Measurements from ENCODE around the gene CPED1.
A peak's percentile ranks its signal among the peaks of the same experiment; 100 is the strongest.
"Not testable (repeated sequence)": the region's sequence is repeated elsewhere in the genome, so short reads cannot be mapped to it uniquely, and the experiment has no call there.

Gene CPED1

DNA sequence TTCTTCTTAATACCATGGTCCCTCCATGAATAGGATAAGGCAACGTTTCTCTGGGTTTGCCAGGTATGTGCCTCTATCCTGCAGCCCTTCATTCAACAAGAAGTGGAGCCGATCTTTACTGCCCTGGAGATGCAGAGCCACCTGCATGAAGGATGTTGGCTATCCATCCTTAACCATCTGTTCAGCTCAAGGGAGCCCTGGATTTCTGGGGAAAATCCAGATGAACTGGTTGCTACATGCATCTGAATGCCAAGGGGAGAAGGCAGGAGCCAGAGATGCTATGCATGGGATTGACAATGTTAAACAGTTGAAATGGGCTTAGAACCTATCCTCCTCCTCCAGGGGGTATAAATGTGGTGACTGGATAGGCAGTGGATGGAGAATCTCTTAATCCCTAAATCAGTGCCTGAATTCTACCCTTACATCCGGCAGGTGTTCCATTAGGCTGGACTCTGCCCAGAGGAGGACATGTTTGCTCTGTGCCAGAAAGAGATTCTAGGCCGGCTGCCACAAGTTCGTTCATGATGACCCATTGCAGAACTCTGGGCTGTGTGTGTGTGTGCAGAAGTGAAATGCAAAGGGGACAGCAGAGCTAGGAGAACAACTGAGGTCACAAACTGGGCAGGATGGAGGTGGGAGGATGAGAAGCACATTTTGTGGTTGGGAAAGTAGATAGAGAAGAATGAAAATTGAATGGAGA lies 15.6 kb downstream of the CPED1 start:
- H3K23ac ChIP-seq (ENCODE audit: low read depth, low read length, poor library complexity) = no peak overlapping the region

DNA sequence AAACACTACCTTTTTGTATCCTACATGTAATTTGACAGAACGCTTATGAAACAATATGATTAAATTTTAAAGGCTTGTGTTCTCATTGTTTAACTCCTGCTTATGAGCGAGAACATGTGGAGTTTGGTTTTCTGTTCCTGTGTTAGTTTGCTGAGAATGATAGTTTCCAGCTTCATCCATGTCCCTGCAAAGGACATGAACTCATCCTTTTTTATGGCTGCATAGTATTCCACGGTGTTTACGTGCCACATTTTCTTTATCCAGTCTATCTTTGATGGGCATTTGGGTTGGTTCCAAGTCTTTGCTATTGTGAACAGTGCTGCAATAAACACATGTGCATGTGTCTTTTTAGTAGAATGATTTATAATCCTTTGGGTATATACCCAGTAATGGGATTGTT lies 16.5 kb downstream of the CPED1 start:
- DNase-seq (ENCODE audit: low spot score); H2BK12ac ChIP-seq (ENCODE audit: low read length); H2BK120ac ChIP-seq (ENCODE audit: low read depth, low read length); H3K27me3 ChIP-seq (ENCODE audit: control insufficient read depth in 3 of 3, insufficient read depth in 3 of 3, low read depth in 1 of 3, low read length in 3 of 3); H3K23ac ChIP-seq (ENCODE audit: low read depth, low read length, poor library complexity); H3K9ac ChIP-seq (ENCODE audit: low read depth, low read length, poor library complexity); H3K27ac ChIP-seq (replicated peaks; ENCODE audit: low read length); H3K18ac ChIP-seq (ENCODE audit: low read length); H2BK15ac ChIP-seq (ENCODE audit: low read length); H2AK5ac ChIP-seq (ENCODE audit: low read depth, low read length); H3K4ac ChIP-seq (ENCODE audit: low read length); H2BK5ac ChIP-seq (ENCODE audit: low read length); H3K4me1 ChIP-seq (ENCODE audit: control insufficient read depth in 2 of 2, insufficient read depth in 1 of 2, low read depth in 1 of 2, low read length in 2 of 2); H2AFZ ChIP-seq (ENCODE audit: low read length); H4K91ac ChIP-seq (ENCODE audit: low read depth, low read length, poor library complexity); H3K4me3 ChIP-seq (ENCODE audit: low read length in 2 of 2); H3K79me1 ChIP-seq (ENCODE audit: low read depth, low read length); H3K36me3 ChIP-seq (replicated peaks in 1 of 2; ENCODE audit: control insufficient read depth in 2 of 2, insufficient read depth in 2 of 2, low read length in 2 of 2); H3K4me2 ChIP-seq (ENCODE audit: insufficient read depth, low read length, poor library complexity, severe bottlenecking); H3K14ac ChIP-seq (ENCODE audit: low read length); H4K8ac ChIP-seq (ENCODE audit: low read depth, low read length); H3K9me3 ChIP-seq (replicated peaks in 1 of 2; ENCODE audit: control insufficient read depth in 2 of 2, insufficient read depth in 1 of 2, low read depth in 1 of 2, low read length in 2 of 2): not testable (repeated sequence)
- WGBS, 2 donors (ENCODE audit: extremely low coverage in 2 of 2, insufficient read length in 2 of 2, insufficient replicate concordance in 1 of 2) = no CpG with 5 or more reads among the region's 4 CpGs

More for the DNA sequence above, 15.6 kb downstream of the CPED1 start:
- H3K36me3 ChIP-seq (replicated peaks in 1 of 2; ENCODE audit: control insufficient read depth in 2 of 2, insufficient read depth in 2 of 2, low read length in 2 of 2) = no peaks in the 10 kb centered on the region
- no peak overlapping the region for H3K18ac ChIP-seq (ENCODE audit: low read length)
- no peak overlapping the region for H2BK120ac ChIP-seq (ENCODE audit: low read depth, low read length)
- H2AFZ ChIP-seq (ENCODE audit: low read length) = no peak overlapping the region
- H4K8ac ChIP-seq (ENCODE audit: low read depth, low read length) = no peak overlapping the region
- DNase-seq (ENCODE audit: low spot score) = no peak
- no peak overlapping the region for H3K14ac ChIP-seq (ENCODE audit: low read length)
- no peak overlapping the region for H2BK15ac ChIP-seq (ENCODE audit: low read length)
- peaks cover 0 to 4% of the 10 kb centered on the region in 2 donors for H3K4me1 ChIP-seq (ENCODE audit: control insufficient read depth in 2 of 2, insufficient read depth in 1 of 2, low read depth in 1 of 2, low read length in 2 of 2)
- H2BK12ac ChIP-seq (ENCODE audit: low read length) = no peak overlapping the region
- no peak overlapping the region for H3K4me2 ChIP-seq (ENCODE audit: insufficient read depth, low read length, poor library complexity, severe bottlenecking)
- H3K9me3 ChIP-seq (replicated peaks in 1 of 2; ENCODE audit: control insufficient read depth in 2 of 2, insufficient read depth in 1 of 2, low read depth in 1 of 2, low read length in 2 of 2) = no peaks in the 10 kb centered on the region
- no peak overlapping the region for H2AK5ac ChIP-seq (ENCODE audit: low read depth, low read length)
- no peaks in the 10 kb centered on the region for H3K27me3 ChIP-seq (ENCODE audit: control insufficient read depth in 3 of 3, insufficient read depth in 3 of 3, low read depth in 1 of 3, low read length in 3 of 3)
- no CpG with 5 or more reads among the region's 5 CpGs for WGBS, 2 donors (ENCODE audit: extremely low coverage in 2 of 2, insufficient read length in 2 of 2, insufficient replicate concordance in 1 of 2)
- H3K79me1 ChIP-seq (ENCODE audit: low read depth, low read length) = no peaks in the 10 kb centered on the region
- no peak overlapping the region for H3K27ac ChIP-seq (replicated peaks; ENCODE audit: low read length)
- H3K4me3 ChIP-seq (ENCODE audit: low read length in 2 of 2) = no peak overlapping the region
- no peak overlapping the region for H3K9ac ChIP-seq (ENCODE audit: low read depth, low read length, poor library complexity)
- no peak overlapping the region for H3K4ac ChIP-seq (ENCODE audit: low read length)
- H4K91ac ChIP-seq (ENCODE audit: low read depth, low read length, poor library complexity) = no peak overlapping the region
- H2BK5ac ChIP-seq (ENCODE audit: low read length) = no peak overlapping the region

DNA sequence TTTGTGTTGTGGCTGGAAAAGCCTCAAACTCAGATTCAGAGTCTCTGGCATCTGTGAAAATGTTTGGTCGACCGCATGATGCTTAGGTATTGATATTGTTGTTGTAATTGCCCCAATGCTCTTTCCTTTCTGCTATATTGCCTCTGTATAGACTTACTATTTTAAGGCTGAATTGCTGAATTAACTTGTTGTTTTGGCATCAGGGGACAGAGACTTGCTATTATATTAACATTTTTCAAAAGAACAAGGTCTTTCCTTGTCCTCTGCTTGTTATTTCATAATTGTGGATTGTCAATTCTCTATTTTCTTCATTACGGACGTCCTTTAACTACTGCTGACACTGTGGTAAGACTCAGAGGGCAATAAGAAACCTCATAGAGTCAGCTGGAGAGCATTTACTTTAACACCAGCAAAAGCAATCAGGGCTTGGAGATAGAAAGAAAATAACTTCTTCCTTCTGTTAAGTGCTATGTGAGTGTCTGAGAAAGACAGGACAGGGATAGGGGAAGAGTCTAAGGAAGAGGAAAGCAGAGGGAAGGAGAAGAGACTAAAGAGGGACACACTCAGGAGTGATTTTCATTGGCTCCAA lies 17.6 kb downstream of the CPED1 start:
- Histone ChIP-seq H3K23ac (ENCODE audit: low read depth, low read length, poor library complexity) (no peak overlapping the region), H3K9ac (ENCODE audit: low read depth, low read length, poor library complexity) (no peak overlapping the region), H2BK120ac (ENCODE audit: low read depth, low read length) (no peak overlapping the region), H4K8ac (ENCODE audit: low read depth, low read length) (no peak overlapping the region), H2AFZ (ENCODE audit: low read length) (peak overlapping the region; percentile 65), H3K4ac (ENCODE audit: low read length) (no peak overlapping the region), H2BK15ac (ENCODE audit: low read length) (no peak overlapping the region), H2AK5ac (ENCODE audit: low read depth, low read length) (no peak overlapping the region), H3K14ac (ENCODE audit: low read length) (no peak overlapping the region), H4K91ac (ENCODE audit: low read depth, low read length, poor library complexity) (no peak overlapping the region), H3K79me1 (ENCODE audit: low read depth, low read length) (no peaks in the 10 kb centered on the region), H3K4me2 (ENCODE audit: insufficient read depth, low read length, poor library complexity, severe bottlenecking) (no peak overlapping the region), H3K27me3 (ENCODE audit: control insufficient read depth in 3 of 3, insufficient read depth in 3 of 3, low read depth in 1 of 3, low read length in 3 of 3) (no peaks in the 10 kb centered on the region), H2BK5ac (ENCODE audit: low read length) (no peak overlapping the region), H3K9me3 (replicated peaks in 1 of 2; ENCODE audit: control insufficient read depth in 2 of 2, insufficient read depth in 1 of 2, low read depth in 1 of 2, low read length in 2 of 2) (no peaks in the 10 kb centered on the region), H2BK12ac (ENCODE audit: low read length) (no peak overlapping the region), H3K4me3 (ENCODE audit: low read length in 2 of 2) (no peak overlapping the region), H3K27ac (replicated peaks; ENCODE audit: low read length) (no peak overlapping the region), H3K18ac (ENCODE audit: low read length) (no peak overlapping the region), H3K4me1 (ENCODE audit: control insufficient read depth in 2 of 2, insufficient read depth in 1 of 2, low read depth in 1 of 2, low read length in 2 of 2) (peaks cover 0 to 4% of the 10 kb centered on the region in 2 donors), H3K36me3 (replicated peaks in 1 of 2; ENCODE audit: control insufficient read depth in 2 of 2, insufficient read depth in 2 of 2, low read length in 2 of 2) (no peaks in the 10 kb centered on the region)
- WGBS, 2 donors (ENCODE audit: extremely low coverage in 2 of 2, insufficient read length in 2 of 2, insufficient replicate concordance in 1 of 2) = no CpG with 5 or more reads among the region's 4 CpGs
- DNase-seq (ENCODE audit: low spot score) = no peak

DNA sequence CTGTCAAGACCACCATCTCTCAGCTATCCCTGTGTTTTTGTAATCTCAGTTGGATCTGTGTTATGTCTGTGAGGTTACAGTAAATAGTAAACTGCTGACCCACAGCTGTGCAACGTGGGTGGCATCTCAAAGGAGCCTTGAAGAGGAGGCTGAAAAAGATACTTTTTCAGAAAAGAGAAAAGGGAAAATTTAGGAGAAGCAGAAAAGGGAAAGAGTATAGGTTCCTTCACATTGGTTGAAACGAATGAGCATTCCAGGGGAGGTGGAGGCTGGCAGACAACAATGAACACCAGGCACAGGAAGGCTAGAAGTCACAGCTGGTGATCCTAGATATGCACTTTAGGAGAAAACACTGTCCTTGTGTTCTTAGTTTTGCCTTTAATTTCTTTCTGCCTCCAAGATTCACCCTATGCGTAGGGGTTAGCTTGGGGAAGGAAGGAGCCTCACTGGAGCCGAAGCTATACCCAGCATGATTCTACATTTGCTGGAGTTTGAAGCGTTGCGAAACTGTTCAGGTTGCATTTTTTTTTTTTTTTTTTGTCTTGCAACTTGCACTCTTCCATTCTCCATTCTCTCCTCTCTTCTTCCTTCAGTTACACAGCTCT lies 18.3 kb downstream of the CPED1 start:
- no peaks in the 10 kb centered on the region for H3K79me1 ChIP-seq (ENCODE audit: low read depth, low read length)
- H2BK5ac ChIP-seq (ENCODE audit: low read length) = no peak overlapping the region
- H3K4me2 ChIP-seq (ENCODE audit: insufficient read depth, low read length, poor library complexity, severe bottlenecking) = no peak overlapping the region
- H2BK120ac ChIP-seq (ENCODE audit: low read depth, low read length) = no peak overlapping the region
- H3K4me1 ChIP-seq (ENCODE audit: control insufficient read depth in 2 of 2, insufficient read depth in 1 of 2, low read depth in 1 of 2, low read length in 2 of 2) = peaks cover 0 to 4% of the 10 kb centered on the region in 2 donors
- H2BK12ac ChIP-seq (ENCODE audit: low read length) = no peak overlapping the region
- no peak overlapping the region for H3K14ac ChIP-seq (ENCODE audit: low read length)
- no peak overlapping the region for H2BK15ac ChIP-seq (ENCODE audit: low read length)
- no peak overlapping the region for H4K8ac ChIP-seq (ENCODE audit: low read depth, low read length)
- no peak overlapping the region for H2AK5ac ChIP-seq (ENCODE audit: low read depth, low read length)
- no peak overlapping the region for H4K91ac ChIP-seq (ENCODE audit: low read depth, low read length, poor library complexity)
- H3K4ac ChIP-seq (ENCODE audit: low read length) = no peak overlapping the region
- H3K36me3 ChIP-seq (replicated peaks in 1 of 2; ENCODE audit: control insufficient read depth in 2 of 2, insufficient read depth in 2 of 2, low read length in 2 of 2) = no peaks in the 10 kb centered on the region
- no peak overlapping the region for H3K18ac ChIP-seq (ENCODE audit: low read length)
- no peaks in the 10 kb centered on the region for H3K27me3 ChIP-seq (ENCODE audit: control insufficient read depth in 3 of 3, insufficient read depth in 3 of 3, low read depth in 1 of 3, low read length in 3 of 3)
- no CpG with 5 or more reads among the region's 6 CpGs for WGBS, 2 donors (ENCODE audit: extremely low coverage in 2 of 2, insufficient read length in 2 of 2, insufficient replicate concordance in 1 of 2)
- no peak overlapping the region for H3K9ac ChIP-seq (ENCODE audit: low read depth, low read length, poor library complexity)
- H3K9me3 ChIP-seq (replicated peaks in 1 of 2; ENCODE audit: control insufficient read depth in 2 of 2, insufficient read depth in 1 of 2, low read depth in 1 of 2, low read length in 2 of 2) = no peaks in the 10 kb centered on the region
- H3K23ac ChIP-seq (ENCODE audit: low read depth, low read length, poor library complexity) = no peak overlapping the region
- no peak for DNase-seq (ENCODE audit: low spot score)
- peak overlapping the region; percentile 65 for H2AFZ ChIP-seq (ENCODE audit: low read length)
- H3K27ac ChIP-seq (replicated peaks; ENCODE audit: low read length) = no peak overlapping the region
- H3K4me3 ChIP-seq (ENCODE audit: low read length in 2 of 2) = no peak overlapping the region
